Measurements from ENCODE around the gene PIKFYVE. TPM values are rescaled to one million over a fixed set of nuclear protein-coding genes. Genes with fewer than 3 reads are reported as not detected.

Gene PIKFYVE
- total RNA-seq, 2 experiments from 2014 or later: 29.7 to 50.0 TPM

- peaks cover 60% of the 10 kb centered on the region for H3K79me2 ChIP-seq (ENCODE audit: insufficient read depth, low read depth, low read length)
- no TSS peak for BruUV-seq (replicated peaks)
- peak overlapping the region; percentile 74 for H3K4me3 ChIP-seq (ENCODE audit: low read depth, low read length, poor library complexity, severe bottlenecking)
Measured at GRCh38 chr2:208268156-208268952, 2.3 kb downstream of the PIKFYVE start.

GRCh38 chr2:208269091-208269490 is 3.0 kb downstream of the PIKFYVE start:
- H2AFZ ChIP-seq (ENCODE audit: low read length): no peak overlapping the region
- peaks cover 33% of the 10 kb centered on the region for H3K4me1 ChIP-seq (ENCODE audit: insufficient read depth, low read length, poor library complexity, severe bottlenecking)
- peaks cover 36% of the 10 kb centered on the region for H3K36me3 ChIP-seq (ENCODE audit: insufficient read depth, low read length)
- peaks cover 60% of the 10 kb centered on the region for H3K79me2 ChIP-seq (ENCODE audit: insufficient read depth, low read depth, low read length)
- H3K4me2 ChIP-seq (ENCODE audit: low read length): peak overlapping the region; percentile 87
- TF ChIP-seq EZH2phosphoT487 (IDR thresholded peaks at IDR 0.05; ENCODE audit: borderline replicate concordance, low read depth, low read length) (no peak), CTCF (conservative IDR thresholded peaks at IDR 0.05; ENCODE audit: low read length) (peak; percentile 65)
- BruUV-seq (replicated peaks): no TSS peak
- H3K27ac ChIP-seq (ENCODE audit: low read depth, low read length, poor library complexity, severe bottlenecking): no peak overlapping the region
- ChIA-PET POLR2A (interaction anchor here (0.8 to 1.4 kb wide), 4 partner anchors 11 to 23 kb away, joined by 3 to 5 read pairs (median 3); no protein-coding TSS in a partner anchor), CTCF (ENCODE audit: unreplicated experiment) (no interaction called here)
- H3K4me3 ChIP-seq (ENCODE audit: low read depth, low read length, poor library complexity, severe bottlenecking): no peak overlapping the region
- H3K9me3 ChIP-seq (ENCODE audit: low read length): no peaks in the 10 kb centered on the region
- H3K9me2 ChIP-seq (ENCODE audit: insufficient read depth, low read length): no peaks in the 10 kb centered on the region
- intact Hi-C loops (cut with micrococcal nuclease; ENCODE audit: unreplicated experiment): loop anchor here (5.0 kb wide), 3 partner anchors 557 to 1903 kb away; partner anchors contain the start of genes CCNYL1, CREB1 and KANSL1L
- DNase-seq (ENCODE audit: low spot score): peak; percentile 18
- peaks cover 20% of the 10 kb centered on the region for H4K20me1 ChIP-seq (ENCODE audit: insufficient read depth, low read length)

More at GRCh38 chr2:208268156-208268952, 2.3 kb downstream of the PIKFYVE start:
- Histone ChIP-seq H4K20me1 (ENCODE audit: insufficient read depth, low read length) (peaks cover 20% of the 10 kb centered on the region), H3K4me2 (ENCODE audit: low read length) (peak overlapping the region; percentile 87), H3K9me2 (ENCODE audit: insufficient read depth, low read length) (no peaks in the 10 kb centered on the region), H3K9me3 (ENCODE audit: low read length) (no peaks in the 10 kb centered on the region), H3K36me3 (ENCODE audit: insufficient read depth, low read length) (peaks cover 29% of the 10 kb centered on the region), H2AFZ (ENCODE audit: low read length) (no peak overlapping the region), H3K27ac (ENCODE audit: low read depth, low read length, poor library complexity, severe bottlenecking) (no peak overlapping the region), H3K4me1 (ENCODE audit: insufficient read depth, low read length, poor library complexity, severe bottlenecking) (peaks cover 37% of the 10 kb centered on the region)
- intact Hi-C loops (cut with micrococcal nuclease; ENCODE audit: unreplicated experiment): loop anchor here (5.0 kb wide), 3 partner anchors 556 to 1904 kb away; partner anchors contain the start of genes CCNYL1, CREB1 and KANSL1L
- ChIA-PET POLR2A (interaction anchor here (0.6 to 5.0 kb wide), 13 partner anchors 10 to 739 kb away, joined by 3 to 44 read pairs (median 4); partner anchors contain the start of gene IDH1), CTCF (ENCODE audit: unreplicated experiment) (no interaction called here)
- no peak for DNase-seq (ENCODE audit: low spot score)
- no peak for TF ChIP-seq CTCF (conservative IDR thresholded peaks at IDR 0.05; ENCODE audit: low read length)
- no peak for TF ChIP-seq EZH2phosphoT487 (IDR thresholded peaks at IDR 0.05; ENCODE audit: borderline replicate concordance, low read depth, low read length)

Measured in OCI-LY7 (cell line).